ENCODE data around the gene AIFM3. TPM values are rescaled to one million over a fixed set of nuclear protein-coding genes. Genes with fewer than 3 reads are reported as not detected.

AIFM3 gene
- total and polyA plus RNA-seq, 2 of the 13 experiments (the other 11 are each of a cell fraction or from before 2014, with no cell fraction given) = 9.0 to 15.3 TPM

GRCh38 chr22:20981787-20982562 is 14.9 kb downstream of the AIFM3 start, which contains the start of gene LZTR1 (continued):
- TF ChIP-seq HNF1B (CRISPR knock-in tag; IDR thresholded peaks at IDR 0.05) = peak; percentile 96
- peak; percentile 90 for TF ChIP-seq POGK (CRISPR knock-in tag; conservative IDR thresholded peaks at IDR 0.05)
- TF ChIP-seq GZF1 (CRISPR knock-in tag; IDR thresholded peaks at IDR 0.05) = 0 out of 2 replicates have a peak, but pooled peaks have one; percentile 66
- TF ChIP-seq ZNF724P (CRISPR knock-in tag; IDR thresholded peaks at IDR 0.05; ENCODE audit: borderline replicate concordance) = peak; percentile 62; the same call in 1 of the 2 replicates
- TF ChIP-seq ZNF75D (CRISPR knock-in tag; IDR thresholded peaks at IDR 0.05; ENCODE audit: borderline replicate concordance) = no peak
- TF ChIP-seq HBP1 (CRISPR knock-in tag; IDR thresholded peaks at IDR 0.05; ENCODE audit: low read depth) = peak; percentile 58; the same call in 1 of the 2 replicates
- no peak for TF ChIP-seq ZNF878 (CRISPR knock-in tag; IDR thresholded peaks at IDR 0.05)
- TF ChIP-seq THAP11 (CRISPR knock-in tag; IDR thresholded peaks at IDR 0.05) = peak; percentile 99
- 0 out of 2 replicates have a peak, but pooled peaks have one; percentile 65 for TF ChIP-seq ZNF484 (CRISPR knock-in tag; IDR thresholded peaks at IDR 0.05; ENCODE audit: borderline replicate concordance, low read depth)
- 0 out of 2 replicates have a peak, but pooled peaks have one; percentile 36 for TF ChIP-seq HES4 (CRISPR knock-in tag; IDR thresholded peaks at IDR 0.05; ENCODE audit: borderline replicate concordance)
- peak; percentile 98 for TF ChIP-seq AGO2 (optimal IDR thresholded peaks at IDR 0.05; ENCODE audit: low read depth, low read length)
- TF ChIP-seq MXD4 (CRISPR knock-in tag; IDR thresholded peaks at IDR 0.05) = peak; percentile 94
- no peak for TF ChIP-seq ZNF282 (IDR thresholded peaks at IDR 0.05; ENCODE audit: partially characterized antibody)
- no peak for TF ChIP-seq RFXANK (CRISPR knock-in tag; IDR thresholded peaks at IDR 0.05)
- TF ChIP-seq ZNF749 (CRISPR knock-in tag; IDR thresholded peaks at IDR 0.05; ENCODE audit: borderline replicate concordance) = peak; percentile 81; the same call in 1 of the 2 replicates
- TF ChIP-seq LBX2 (CRISPR knock-in tag; IDR thresholded peaks at IDR 0.05; ENCODE audit: borderline replicate concordance) = peak; percentile 83; the same call in 1 of the 2 replicates
- TF ChIP-seq HIVEP1 (CRISPR knock-in tag; IDR thresholded peaks at IDR 0.05) = peak; percentile 96
- TF ChIP-seq RBM39 (IDR thresholded peaks at IDR 0.05; ENCODE audit: low read depth, low read length, poor library complexity, severe bottlenecking) = peak; percentile 91
- peak; percentile 91; the same call in 1 of the 2 replicates for TF ChIP-seq ZNF33A (CRISPR knock-in tag; IDR thresholded peaks at IDR 0.05; ENCODE audit: borderline replicate concordance)
- TF ChIP-seq GPN1 (CRISPR knock-in tag; IDR thresholded peaks at IDR 0.05; ENCODE audit: borderline replicate concordance) = no peak
- no peak; the same call in 1 of the 2 replicates for TF ChIP-seq ZBTB44 (CRISPR knock-in tag; IDR thresholded peaks at IDR 0.05)
